GM19468 (cell line): Measurements from ENCODE around the gene BSND.
A peak's percentile ranks its signal among the peaks of the same experiment; 100 is the strongest.
"Not testable (repeated sequence)": the region's sequence is repeated elsewhere in the genome, so short reads cannot be mapped to it uniquely, and the experiment has no call there.

Source experiments
- ATAC-seq: cut with Tn5 transposase; IDR thresholded peaks from one replicate; pipeline ENCODE4 v1.9.1; 2021; ENCODE audit warnings: mild to moderate bottlenecking, moderate library complexity, moderate number of reproducible peaks; ENCODE audit not compliant: unreplicated experiment; ENCODE audit errors: extremely low read depth

Gene BSND

GRCh38 chr1:54998677-54999076 lies at the start of gene BSND:
TSS of gene BSND (plus strand) at chr1:54998933. CDS start at chr1:54999187, 254 bp downstream.
- ATAC-seq, result no peak

DNA sequence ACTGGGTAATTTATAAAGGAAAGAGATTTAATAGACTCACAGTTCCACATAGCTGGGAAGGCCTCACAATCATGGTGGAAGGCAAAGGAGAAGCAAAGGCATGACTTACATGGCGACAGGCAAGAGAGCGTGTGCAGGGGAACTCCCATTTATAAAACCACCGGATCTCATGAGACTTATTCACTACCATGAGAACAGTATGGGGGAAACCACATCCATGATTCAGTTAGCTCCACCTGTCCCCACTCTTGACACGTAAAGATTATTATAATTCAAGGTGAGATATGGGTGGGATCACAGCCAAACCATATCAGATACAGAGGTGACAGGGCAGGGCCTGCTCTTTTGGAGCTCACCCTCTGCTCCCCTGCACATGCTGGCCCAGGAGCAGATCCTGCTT lies 49.7 kb upstream of the BSND start:
- ATAC-seq, result no peak

DNA sequence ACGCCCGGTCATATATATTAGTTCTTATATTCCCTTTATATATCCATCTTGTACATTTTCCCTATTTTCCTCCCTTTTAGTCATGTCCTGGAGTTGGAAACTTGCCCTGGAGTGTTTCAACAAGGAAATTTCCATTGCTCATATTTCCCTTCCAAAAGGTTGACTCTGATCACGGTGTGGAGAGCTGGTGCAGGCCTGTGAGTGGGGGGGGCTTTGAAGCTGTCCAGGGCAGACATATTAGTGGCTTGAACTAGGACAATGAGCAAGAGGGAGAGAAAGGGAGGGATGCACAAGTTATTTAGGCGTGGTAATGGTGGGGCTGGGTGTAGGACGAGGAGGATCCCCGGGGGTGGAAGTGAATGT lies 48.7 kb upstream of the BSND start:
- no peak for ATAC-seq

DNA sequence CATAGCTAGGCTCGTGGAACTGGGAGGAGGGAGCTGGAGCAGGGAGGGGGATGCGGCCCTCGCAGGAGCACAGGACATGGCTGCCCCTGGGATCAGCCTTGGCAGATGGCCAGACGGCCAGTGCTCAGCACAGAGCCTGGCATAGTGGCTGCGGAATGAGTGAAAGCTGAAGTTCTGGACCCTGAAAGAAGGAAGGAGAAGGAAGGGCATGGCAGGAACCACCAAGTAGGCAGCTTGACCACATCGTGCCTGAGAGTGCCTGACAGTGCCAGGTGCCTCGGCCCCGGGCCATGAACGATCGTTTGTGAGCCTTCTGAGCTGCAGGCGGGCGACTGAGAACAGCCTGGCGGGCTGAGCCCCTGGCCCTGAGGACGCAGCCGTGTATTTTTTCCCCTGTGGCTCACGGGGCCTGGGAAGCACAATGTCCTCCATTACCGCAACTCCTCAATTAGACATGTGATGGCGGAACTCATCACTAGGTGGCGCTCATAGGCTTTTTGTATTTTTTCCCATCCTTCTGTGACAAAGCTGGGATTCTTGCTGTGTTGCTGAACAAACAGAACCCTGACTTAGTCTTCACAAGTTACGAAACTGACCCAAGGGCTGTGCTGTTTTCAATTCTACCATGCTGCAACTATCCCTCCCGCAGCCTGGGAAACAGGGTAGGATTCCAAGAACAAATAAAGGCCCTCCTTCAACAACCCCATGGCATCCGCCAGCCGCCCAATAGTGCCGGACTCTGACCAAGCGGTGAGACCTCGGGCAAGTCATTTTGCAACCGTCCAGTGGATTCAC lies 48.2 kb upstream of the BSND start:
- no peak for ATAC-seq

- no peak for ATAC-seq
These were observed 46.9 kb upstream of the BSND start for GRCh38 chr1:54951810-54952226.

GRCh38 chr1:54952950-54953718 lies 45.6 kb upstream of the BSND start:
- ATAC-seq, result no peak

DNA sequence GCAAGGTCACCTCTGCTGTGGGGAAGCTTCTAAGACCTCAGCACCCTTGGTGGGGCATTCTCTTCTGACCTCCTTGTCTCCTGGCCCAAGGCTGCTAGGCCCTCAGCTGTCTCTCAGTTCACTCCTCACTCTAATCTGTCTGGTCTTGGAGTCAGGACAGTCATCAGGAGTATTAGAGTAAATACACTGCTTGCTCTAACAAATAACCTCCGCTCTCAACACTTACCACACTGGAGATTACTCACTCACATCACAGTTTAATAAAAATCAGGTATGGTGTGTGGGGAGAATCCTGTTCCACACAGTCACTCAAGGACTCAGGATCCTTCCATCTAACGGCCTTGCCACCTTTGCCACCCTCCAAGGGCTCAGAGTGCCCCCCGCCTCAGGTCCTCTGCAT lies 44.9 kb upstream of the BSND start:
- ATAC-seq, result no peak

GRCh38 chr1:54955359-54955758 lies 43.4 kb upstream of the BSND start:
- ATAC-seq, result no peak

DNA sequence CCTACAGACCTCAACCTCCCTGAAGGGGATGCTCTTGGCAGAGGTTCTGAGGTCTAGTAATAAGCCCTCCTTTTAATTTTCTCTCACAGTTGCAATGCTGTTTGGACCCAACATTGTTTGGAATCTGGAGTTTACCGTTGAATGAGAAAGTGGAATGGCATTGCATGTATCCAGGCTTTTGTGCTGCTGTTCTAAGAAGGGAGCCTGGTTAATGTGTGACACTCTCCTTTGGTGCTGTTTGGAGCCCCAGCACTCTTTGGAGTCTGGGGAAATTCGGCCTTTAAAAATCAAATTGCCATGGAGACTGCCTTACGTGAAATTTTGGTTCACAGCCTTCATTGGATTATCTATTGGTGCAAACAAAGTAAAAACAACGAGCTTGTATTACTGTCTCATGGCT lies 42.0 kb upstream of the BSND start:
- no peak for ATAC-seq

GRCh38 chr1:54959241-54959640 lies 39.5 kb upstream of the BSND start:
- ATAC-seq, result no peak

DNA sequence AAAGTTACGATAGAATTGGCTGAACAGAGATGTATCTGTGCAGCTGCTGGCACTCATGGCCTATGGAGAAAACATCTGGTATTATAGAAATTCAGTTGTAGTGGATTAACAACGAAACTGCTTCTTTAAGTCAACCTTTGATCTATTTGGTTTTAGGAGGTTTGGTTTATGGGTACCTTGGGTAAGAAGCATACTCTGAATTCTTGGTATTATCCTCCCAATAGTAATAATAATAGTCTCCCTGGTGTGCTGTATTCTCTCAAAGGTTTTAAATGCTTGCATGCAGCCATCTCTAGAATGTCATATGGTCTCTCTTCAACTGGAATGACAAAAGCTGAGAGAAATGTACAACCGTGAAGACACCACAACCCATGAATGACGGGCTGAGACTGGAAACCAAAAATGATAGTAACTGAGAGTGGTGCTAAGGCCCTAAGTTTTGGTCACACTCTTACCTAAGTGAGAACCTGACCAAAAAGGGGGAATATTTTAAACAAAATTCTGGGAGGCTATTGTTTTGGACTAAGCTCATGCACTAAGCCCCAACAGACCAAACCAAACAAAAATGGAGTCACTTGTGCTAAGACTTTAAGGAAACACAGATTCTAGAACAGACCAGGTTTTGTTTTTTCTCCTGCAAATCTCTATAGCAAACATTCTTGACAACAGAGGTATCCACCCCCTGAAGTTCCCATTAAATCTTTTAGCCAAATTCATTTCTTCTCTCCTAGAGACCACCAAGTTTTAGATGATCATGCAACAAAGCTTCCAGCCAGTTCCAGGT lies 35.9 kb upstream of the BSND start:
- no peak for ATAC-seq

DNA sequence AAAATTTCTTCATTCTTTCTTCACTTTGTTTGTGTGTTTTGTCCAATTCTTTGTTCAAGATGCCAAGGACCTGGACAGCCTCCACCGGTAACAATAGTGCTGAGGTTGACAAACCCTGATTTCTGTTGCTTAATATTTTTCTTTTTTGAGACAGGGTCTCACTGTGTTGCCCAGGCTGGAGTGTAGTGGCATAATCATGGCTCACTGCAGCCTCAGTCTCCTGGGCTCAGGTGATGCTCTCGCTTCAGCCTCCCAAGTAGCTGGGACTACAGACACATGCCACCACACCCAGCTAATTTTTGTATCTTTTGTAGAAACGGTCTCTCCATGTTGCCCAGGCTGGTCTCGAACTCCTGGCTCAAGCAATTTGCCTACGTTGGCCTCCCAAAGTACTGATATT lies 34.9 kb upstream of the BSND start:
- ATAC-seq, result not testable (repeated sequence)

GRCh38 chr1:54965624-54966340 lies 33.0 kb upstream of the BSND start:
- peak; percentile 69 for ATAC-seq

DNA sequence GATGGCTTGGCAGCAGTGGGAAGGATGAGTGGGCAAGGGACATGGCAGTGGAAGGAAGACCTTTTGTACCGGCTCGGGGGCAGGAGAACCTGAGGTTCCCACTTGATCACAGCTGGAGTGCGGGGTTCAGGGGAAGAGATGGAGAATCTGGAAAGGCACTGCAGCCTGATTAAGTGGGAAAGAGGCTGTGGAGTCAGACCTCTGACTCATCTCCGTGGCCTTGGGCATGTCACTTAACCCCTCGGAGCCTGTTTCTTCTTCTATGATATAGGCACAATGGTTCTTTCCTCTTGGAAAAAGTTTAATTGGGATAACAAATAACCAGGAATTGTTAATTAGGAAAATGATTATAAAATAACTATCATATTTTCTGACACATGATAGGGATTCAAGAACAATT lies 31.4 kb upstream of the BSND start:
- ATAC-seq, result no peak

GRCh38 chr1:54968551-54968950 lies 30.2 kb upstream of the BSND start:
- ATAC-seq, result no peak

- ATAC-seq, result no peak
These were observed 28.9 kb upstream of the BSND start for GRCh38 chr1:54969879-54970278.

DNA sequence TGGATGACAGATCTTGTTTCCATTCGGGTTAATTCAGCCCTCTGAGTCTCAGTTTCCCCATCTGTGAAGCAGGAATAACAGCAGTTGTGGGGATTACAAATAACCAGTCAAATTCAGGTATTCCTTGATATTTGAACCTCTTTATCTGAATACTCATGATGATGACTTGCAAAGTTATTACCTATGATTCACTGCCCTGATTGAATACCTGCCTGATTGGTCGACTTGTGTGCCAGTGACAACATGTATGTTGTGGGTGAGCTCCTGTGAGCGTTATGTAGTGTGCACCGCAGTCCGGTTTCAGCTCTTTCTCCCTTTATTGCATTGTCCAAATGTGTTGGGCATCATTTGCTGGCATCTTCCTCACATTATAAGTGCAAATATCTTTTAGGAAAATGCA lies 27.8 kb upstream of the BSND start:
- ATAC-seq, result no peak

DNA sequence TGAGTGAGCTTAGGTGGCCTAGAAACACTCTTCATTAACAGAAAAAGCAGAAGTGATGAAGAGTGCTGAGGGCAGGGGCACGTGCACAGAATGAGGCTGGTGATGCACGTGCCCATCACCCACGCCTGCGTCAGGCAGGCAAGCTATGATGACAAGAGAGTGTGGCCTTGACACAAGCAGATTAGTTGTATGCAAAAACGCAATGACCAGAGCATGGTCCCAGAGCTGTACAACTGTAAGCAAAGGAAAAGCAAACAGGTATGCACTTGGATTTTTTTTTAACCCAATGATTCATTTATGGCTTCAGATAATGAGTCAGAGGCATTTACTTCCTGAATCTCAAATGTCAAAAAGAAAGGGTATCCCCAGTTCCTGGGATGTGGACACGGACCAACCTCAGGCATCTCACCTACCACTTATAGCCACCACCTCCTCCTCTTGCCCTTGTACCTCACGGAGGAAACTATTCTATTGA lies 27.4 kb upstream of the BSND start:
- peak; percentile 47 for ATAC-seq

DNA sequence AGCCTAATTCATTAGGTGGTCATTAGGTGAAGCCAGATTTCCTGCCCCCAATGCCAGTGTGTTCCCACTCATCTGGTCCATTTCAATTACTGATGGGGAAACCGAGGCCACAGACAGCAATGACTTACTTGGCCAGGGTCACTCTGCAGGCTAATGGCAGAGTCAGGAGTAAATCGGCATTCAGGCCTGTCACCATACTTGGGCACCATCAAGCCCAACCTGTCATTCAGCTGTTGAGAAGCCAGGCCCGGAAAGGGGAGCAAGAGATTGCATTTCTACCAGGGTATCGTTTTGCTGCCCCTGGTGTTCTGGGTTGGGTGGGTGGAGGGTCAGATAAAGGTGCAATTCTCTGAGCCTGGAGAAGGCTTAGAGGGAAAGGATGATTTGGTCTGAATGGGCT lies 26.3 kb upstream of the BSND start:
- ATAC-seq, result no peak
